HepG2 (cell line): ENCODE measurements around the gene ARF6.
"Not testable (repeated sequence)": the region's sequence is repeated elsewhere in the genome, so short reads cannot be mapped to it uniquely, and the experiment has no call there.

Experiments used
- PAF1 ChIP-seq: IDR thresholded peaks from 2 replicates; pipeline ENCODE4 v1.6.1; 2016; ENCODE audit warnings: missing genetic modification reagents, missing compliant biosample characterization
- PHF8 ChIP-seq: sonication (generic); formaldehyde crosslinking; IDR thresholded peaks from 2 replicates; pipeline ENCODE4 v1.5.0; 2020; ENCODE audit warnings: missing genetic modification reagents
- YEATS2 ChIP-seq: sonication (generic); formaldehyde crosslinking; IDR thresholded peaks from 2 replicates; pipeline ENCODE4 v1.4.0; 2020; ENCODE audit warnings: missing genetic modification reagents, borderline replicate concordance
- ZKSCAN5 ChIP-seq: sonication (generic); formaldehyde crosslinking; IDR thresholded peaks from 2 replicates; pipeline ENCODE4 v1.5.1; 2020; ENCODE audit warnings: mild to moderate bottlenecking, missing genetic modification reagents
- ZNF577 ChIP-seq: sonication (generic); formaldehyde crosslinking; IDR thresholded peaks from 2 replicates; pipeline ENCODE4 v1.4.0; 2020; ENCODE audit warnings: mild to moderate bottlenecking, low read depth, missing genetic modification reagents, borderline replicate concordance

- not testable (repeated sequence) for TF ChIP-seq ZNF577; PAF1 (CRISPR knock-in tag); PHF8; ZKSCAN5 (CRISPR knock-in tag); YEATS2 (CRISPR knock-in tag)
Observed at GRCh38 chr14:49936246-49936645, 43.4 kb downstream of the ARF6 start.
